Measurements from ENCODE around the gene PRSS56. TPM values are rescaled to one million over a fixed set of nuclear protein-coding genes. Genes with fewer than 3 reads are reported as not detected.

PRSS56 gene
- total and polyA plus RNA-seq, 2 of the 13 experiments (the other 11 are each of a cell fraction or from before 2014, with no cell fraction given) = not detected

- in situ Hi-C loops (cut with HindIII; ENCODE audit: extremely low pct_ligation_motif_present, low pct_unique_long_range_greater_than_20kb) = no loop called here
- H4K20me1 ChIP-seq (ENCODE audit: insufficient read depth, low read length) = no peaks in the 10 kb centered on the region
- BruUV-seq (replicated peaks) = no TSS peak
Observed at GRCh38 chr2:232508251-232508650, 11.9 kb upstream of the PRSS56 start.

More at GRCh38 chr2:232508251-232508650, 11.9 kb upstream of the PRSS56 start:
- DNase-seq (ENCODE audit: low spot score) = no peak
- WGBS (ENCODE audit: low lambda C conversion rate) = 36% methylated on average over 7 of the region's 7 CpGs
- H3K36me3 ChIP-seq (replicated peaks in 1 of 2; ENCODE audit: control insufficient read depth in 1 of 2, insufficient read depth in 2 of 2, low read length in 2 of 2) = no peaks in the 10 kb centered on the region
- no peaks in the 10 kb centered on the region for H3K79me2 ChIP-seq (ENCODE audit: insufficient read depth, low read length)
- peaks cover 7% of the 10 kb centered on the region for H3K4me1 ChIP-seq (ENCODE audit: insufficient read depth, low read length)
- no peak for FAIRE-seq
- TF ChIP-seq DNMT3B (CRISPR knock-in tag; conservative IDR thresholded peaks at IDR 0.05) (no peak), CENPX (CRISPR knock-in tag; IDR thresholded peaks at IDR 0.05) (no peak), MNT (IDR thresholded peaks at IDR 0.05) (no peak), NFKBIZ (CRISPR knock-in tag; IDR thresholded peaks at IDR 0.05) (no peak), CTCF (CRISPR knock-in tag; IDR thresholded peaks at IDR 0.05) (peak; percentile 38), ZFP62 (CRISPR knock-in tag; IDR thresholded peaks at IDR 0.05) (no peak)
- H2AFZ ChIP-seq (ENCODE audit: low read length) = no peak overlapping the region
- peaks cover 22 to 69% of the 10 kb centered on the region in 2 experiments for H3K27me3 ChIP-seq (ENCODE audit: control insufficient read depth in 1 of 2, insufficient read depth in 2 of 2, low read length in 2 of 2)
- H3K27ac ChIP-seq (ENCODE audit: extremely low read length, insufficient read depth, low read length) = no peak overlapping the region
- H3K9me3 ChIP-seq (ENCODE audit: low read length) = no peaks in the 10 kb centered on the region
- ATAC-seq = 0 out of 3 replicates have a peak, but pooled peaks have one; percentile 5
- no peak overlapping the region for H3K4me3 ChIP-seq (replicated peaks in 1 of 3; ENCODE audit: insufficient read depth in 1 of 3, low read depth in 2 of 3, low read length in 3 of 3)
- intact Hi-C loops (cut with micrococcal nuclease; ENCODE audit: unreplicated experiment) = no loop called here
- H3K4me2 ChIP-seq (ENCODE audit: low read depth, low read length) = no peak overlapping the region
- no peak overlapping the region for H3K9ac ChIP-seq (ENCODE audit: insufficient read depth, low read depth, low read length)
- ChIA-PET CTCF (ENCODE audit: low intra/inter-chr PET ratio, low total read pairs) (no interaction called here), POLR2A (no interaction called here)

Data from HepG2 (cell line).